ENCODE results near the gene EGFLAM.

EGFLAM gene

DNA sequence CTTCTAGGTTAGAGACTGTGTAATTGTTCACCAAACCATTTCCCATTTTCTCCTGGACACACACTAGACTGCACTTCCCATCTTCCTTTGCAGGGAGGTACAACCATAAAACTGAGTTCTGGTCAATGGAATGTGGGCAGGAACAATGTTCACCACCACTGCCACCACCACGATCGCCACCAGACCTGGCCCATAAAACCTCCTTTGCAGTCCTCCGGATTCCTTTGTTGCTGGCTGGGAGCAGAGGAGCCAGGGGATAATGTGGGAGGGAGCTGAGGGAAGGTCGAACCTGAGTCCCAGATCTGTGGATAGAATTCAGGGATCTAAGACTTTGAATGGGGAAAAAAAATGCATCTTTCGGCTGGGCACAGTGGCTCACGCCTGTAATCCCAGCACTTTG, 29.4 kb upstream of the EGFLAM start:
- Histone ChIP-seq H3K27me3 (replicated peaks in 2 of 5; ENCODE audit: control insufficient read depth in 4 of 5, insufficient read depth in 5 of 5, low read length in 4 of 5) (peaks cover 0 to 21% (median 3%) of the 10 kb centered on the region in 5 experiments), H3K36me3 (ENCODE audit: control insufficient read depth in 4 of 4, insufficient read depth in 4 of 4, low read length in 3 of 4) (no peaks in the 10 kb centered on the region), H3K27ac (ENCODE audit: insufficient read depth in 1 of 2, low read depth in 1 of 2, low read length in 2 of 2, poor library complexity in 1 of 2, severe bottlenecking in 2 of 2) (no peak overlapping the region), H3K4me1 (ENCODE audit: control extremely low read depth in 1 of 4, control insufficient read depth in 4 of 4, insufficient read depth in 4 of 4, low read length in 3 of 4) (no peaks in the 10 kb centered on the region), H3K4me3 (ENCODE audit: control insufficient read depth in 1 of 7, extremely low read depth in 1 of 7, insufficient read depth in 4 of 7, low read depth in 2 of 7, low read length in 6 of 7) (no peak overlapping the region), H3K9me3 (ENCODE audit: control extremely low read depth in 1 of 5, control insufficient read depth in 4 of 5, insufficient read depth in 2 of 5, low read depth in 1 of 5, low read length in 4 of 5) (peaks cover 0 to 1% (median 0%) of the 10 kb centered on the region in 5 experiments)
- WGBS (ENCODE audit: insufficient coverage) = 61% methylated on average over 4 of the region's 6 CpGs
- CTCF ChIA-PET = no interaction called here
- DNase-seq = no peak
- POLR2A ChIA-PET = no interaction called here

GRCh38 chr5:38234737-38235136, 23.6 kb upstream of the EGFLAM start:
- CTCF ChIA-PET = no interaction called here
- Histone ChIP-seq H3K36me3 (ENCODE audit: control insufficient read depth in 4 of 4, insufficient read depth in 4 of 4, low read length in 3 of 4) (no peaks in the 10 kb centered on the region), H3K27me3 (replicated peaks in 2 of 5; ENCODE audit: control insufficient read depth in 4 of 5, insufficient read depth in 5 of 5, low read length in 4 of 5) (peaks cover 0 to 14% (median 2%) of the 10 kb centered on the region in 5 experiments), H3K4me1 (ENCODE audit: control extremely low read depth in 1 of 4, control insufficient read depth in 4 of 4, insufficient read depth in 4 of 4, low read length in 3 of 4) (no peaks in the 10 kb centered on the region), H3K4me3 (ENCODE audit: control insufficient read depth in 1 of 7, extremely low read depth in 1 of 7, insufficient read depth in 4 of 7, low read depth in 2 of 7, low read length in 6 of 7) (no peak overlapping the region), H3K27ac (ENCODE audit: insufficient read depth in 1 of 2, low read depth in 1 of 2, low read length in 2 of 2, poor library complexity in 1 of 2, severe bottlenecking in 2 of 2) (no peak overlapping the region), H3K9me3 (ENCODE audit: control extremely low read depth in 1 of 5, control insufficient read depth in 4 of 5, insufficient read depth in 2 of 5, low read depth in 1 of 5, low read length in 4 of 5) (peaks cover 1 to 9% (median 4%) of the 10 kb centered on the region in 5 experiments)
- POLR2A ChIA-PET = no interaction called here
- DNase-seq = no peak
- 98% methylated on average over 4 of the region's 4 CpGs for WGBS (ENCODE audit: insufficient coverage)

GRCh38 chr5:38237681-38238080, 20.7 kb upstream of the EGFLAM start:
- H3K27ac ChIP-seq (ENCODE audit: insufficient read depth in 1 of 2, low read depth in 1 of 2, low read length in 2 of 2, poor library complexity in 1 of 2, severe bottlenecking in 2 of 2) = no peak overlapping the region
- H3K4me1 ChIP-seq (ENCODE audit: control extremely low read depth in 1 of 4, control insufficient read depth in 4 of 4, insufficient read depth in 4 of 4, low read length in 3 of 4) = no peaks in the 10 kb centered on the region
- DNase-seq = no peak
- peaks cover 0 to 9% (median 2%) of the 10 kb centered on the region in 5 experiments for H3K27me3 ChIP-seq (replicated peaks in 2 of 5; ENCODE audit: control insufficient read depth in 4 of 5, insufficient read depth in 5 of 5, low read length in 4 of 5)
- 100% methylated on average over 1 of the region's 2 CpGs for WGBS (ENCODE audit: insufficient coverage)
- CTCF ChIA-PET = no interaction called here
- peaks cover 1 to 9% (median 4%) of the 10 kb centered on the region in 5 experiments for H3K9me3 ChIP-seq (ENCODE audit: control extremely low read depth in 1 of 5, control insufficient read depth in 4 of 5, insufficient read depth in 2 of 5, low read depth in 1 of 5, low read length in 4 of 5)
- POLR2A ChIA-PET = no interaction called here
- H3K36me3 ChIP-seq (ENCODE audit: control insufficient read depth in 4 of 4, insufficient read depth in 4 of 4, low read length in 3 of 4) = no peaks in the 10 kb centered on the region
- H3K4me3 ChIP-seq (ENCODE audit: control insufficient read depth in 1 of 7, extremely low read depth in 1 of 7, insufficient read depth in 4 of 7, low read depth in 2 of 7, low read length in 6 of 7) = no peak overlapping the region

DNA sequence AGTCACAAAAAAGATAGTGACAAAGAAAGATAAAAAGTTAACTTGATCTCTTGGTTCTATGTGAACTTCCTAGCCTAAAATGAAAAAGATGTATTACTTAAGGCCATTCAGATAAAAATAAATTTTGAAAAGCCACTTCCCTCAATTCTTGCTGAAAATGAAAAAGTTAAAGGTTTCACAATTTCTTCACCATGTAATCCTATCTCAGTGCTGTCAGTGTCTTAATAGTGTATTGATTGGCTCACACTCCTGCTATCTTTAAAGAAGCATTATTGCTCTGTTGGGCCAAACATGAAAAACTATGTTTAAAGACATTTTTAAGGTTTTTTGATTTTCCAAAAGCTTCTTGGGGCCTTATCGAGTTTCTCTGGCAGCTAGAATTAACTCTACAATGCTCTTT, 18.1 kb upstream of the EGFLAM start:
- POLR2A ChIA-PET = no interaction called here

DNA sequence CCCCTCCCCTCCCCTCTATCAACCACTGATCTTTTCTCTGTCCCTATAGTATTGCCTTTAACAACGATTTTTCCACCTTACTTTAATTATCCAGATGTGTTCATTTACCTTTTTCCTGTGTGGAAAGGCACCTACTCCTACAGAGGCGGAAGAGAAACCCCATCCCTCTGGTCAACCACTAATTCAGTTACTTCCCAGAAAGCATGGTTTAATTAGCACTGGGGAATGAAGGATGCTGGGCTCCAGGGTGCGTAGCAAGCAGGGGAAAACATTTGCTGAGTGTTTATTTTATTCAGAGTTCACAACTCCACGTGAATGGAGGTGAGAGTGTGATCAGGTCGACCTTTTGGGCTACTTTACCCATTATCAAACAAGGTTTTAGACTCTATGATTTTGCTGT, 16.7 kb upstream of the EGFLAM start:
- CTCF ChIA-PET = no interaction called here

More for the DNA sequence above, 18.1 kb upstream of the EGFLAM start:
- DNase-seq = no peak
- CTCF ChIA-PET = no interaction called here
- no peaks in the 10 kb centered on the region for H3K36me3 ChIP-seq (ENCODE audit: control insufficient read depth in 4 of 4, insufficient read depth in 4 of 4, low read length in 3 of 4)
- no peaks in the 10 kb centered on the region for H3K4me1 ChIP-seq (ENCODE audit: control extremely low read depth in 1 of 4, control insufficient read depth in 4 of 4, insufficient read depth in 4 of 4, low read length in 3 of 4)
- peaks cover 0 to 15% (median 2%) of the 10 kb centered on the region in 5 experiments for H3K27me3 ChIP-seq (replicated peaks in 2 of 5; ENCODE audit: control insufficient read depth in 4 of 5, insufficient read depth in 5 of 5, low read length in 4 of 5)
- peaks cover 0 to 2% (median 0%) of the 10 kb centered on the region in 5 experiments for H3K9me3 ChIP-seq (ENCODE audit: control extremely low read depth in 1 of 5, control insufficient read depth in 4 of 5, insufficient read depth in 2 of 5, low read depth in 1 of 5, low read length in 4 of 5)
- no peak overlapping the region for H3K27ac ChIP-seq (ENCODE audit: insufficient read depth in 1 of 2, low read depth in 1 of 2, low read length in 2 of 2, poor library complexity in 1 of 2, severe bottlenecking in 2 of 2)
- WGBS (ENCODE audit: insufficient coverage) = 71% methylated on average over 1 of the region's 1 CpG
- H3K4me3 ChIP-seq (ENCODE audit: control insufficient read depth in 1 of 7, extremely low read depth in 1 of 7, insufficient read depth in 4 of 7, low read depth in 2 of 7, low read length in 6 of 7) = no peak overlapping the region

GRCh38 chr5:38245307-38245706, 13.1 kb upstream of the EGFLAM start:
- no peak for DNase-seq
- Histone ChIP-seq H3K27ac (ENCODE audit: insufficient read depth in 1 of 2, low read depth in 1 of 2, low read length in 2 of 2, poor library complexity in 1 of 2, severe bottlenecking in 2 of 2) (no peak overlapping the region), H3K36me3 (ENCODE audit: control insufficient read depth in 4 of 4, insufficient read depth in 4 of 4, low read length in 3 of 4) (no peaks in the 10 kb centered on the region), H3K4me1 (ENCODE audit: control extremely low read depth in 1 of 4, control insufficient read depth in 4 of 4, insufficient read depth in 4 of 4, low read length in 3 of 4) (no peaks in the 10 kb centered on the region), H3K9me3 (ENCODE audit: control extremely low read depth in 1 of 5, control insufficient read depth in 4 of 5, insufficient read depth in 2 of 5, low read depth in 1 of 5, low read length in 4 of 5) (no peaks in the 10 kb centered on the region), H3K4me3 (ENCODE audit: control insufficient read depth in 1 of 7, extremely low read depth in 1 of 7, insufficient read depth in 4 of 7, low read depth in 2 of 7, low read length in 6 of 7) (no peak overlapping the region), H3K27me3 (replicated peaks in 2 of 5; ENCODE audit: control insufficient read depth in 4 of 5, insufficient read depth in 5 of 5, low read length in 4 of 5) (peaks cover 1 to 41% (median 7%) of the 10 kb centered on the region in 5 experiments)
- ChIA-PET CTCF (interaction anchor here (2.7 kb wide), 1 partner anchor 20 kb away, joined by 10 read pairs; no protein-coding TSS in a partner anchor), POLR2A (no interaction called here)
- WGBS (ENCODE audit: insufficient coverage) = 93% methylated on average over 4 of the region's 6 CpGs

More for the DNA sequence above, 16.7 kb upstream of the EGFLAM start:
- Histone ChIP-seq H3K4me1 (ENCODE audit: control extremely low read depth in 1 of 4, control insufficient read depth in 4 of 4, insufficient read depth in 4 of 4, low read length in 3 of 4) (no peaks in the 10 kb centered on the region), H3K27ac (ENCODE audit: insufficient read depth in 1 of 2, low read depth in 1 of 2, low read length in 2 of 2, poor library complexity in 1 of 2, severe bottlenecking in 2 of 2) (no peak overlapping the region), H3K27me3 (replicated peaks in 2 of 5; ENCODE audit: control insufficient read depth in 4 of 5, insufficient read depth in 5 of 5, low read length in 4 of 5) (peaks cover 2 to 19% (median 3%) of the 10 kb centered on the region in 5 experiments), H3K36me3 (ENCODE audit: control insufficient read depth in 4 of 4, insufficient read depth in 4 of 4, low read length in 3 of 4) (no peaks in the 10 kb centered on the region), H3K4me3 (ENCODE audit: control insufficient read depth in 1 of 7, extremely low read depth in 1 of 7, insufficient read depth in 4 of 7, low read depth in 2 of 7, low read length in 6 of 7) (no peak overlapping the region), H3K9me3 (ENCODE audit: control extremely low read depth in 1 of 5, control insufficient read depth in 4 of 5, insufficient read depth in 2 of 5, low read depth in 1 of 5, low read length in 4 of 5) (no peaks in the 10 kb centered on the region)
- POLR2A ChIA-PET = no interaction called here
- no peak for DNase-seq
- WGBS (ENCODE audit: insufficient coverage) = 73% methylated on average over 3 of the region's 5 CpGs

DNA sequence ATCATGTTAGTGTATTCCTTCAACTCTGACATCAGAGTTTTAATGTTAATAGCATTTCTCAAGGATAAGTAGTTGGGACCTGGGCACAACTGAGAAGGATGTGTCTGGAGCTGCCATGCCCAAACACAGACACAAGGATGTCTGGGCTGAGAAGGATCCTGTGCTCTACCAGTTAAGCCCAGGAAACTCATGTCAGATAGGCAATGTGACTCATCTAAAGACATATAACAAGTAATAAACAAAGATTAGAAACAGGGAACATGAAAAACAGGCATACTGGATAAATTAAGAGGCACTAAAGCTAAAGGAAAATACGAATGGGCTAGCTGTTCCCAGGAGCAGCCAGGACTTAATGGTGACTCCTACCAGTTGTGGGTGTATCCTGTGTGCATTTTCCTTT, 9.1 kb upstream of the EGFLAM start:
- 75% methylated on average over 1 of the region's 1 CpG for whole genome bisulfite sequencing (ENCODE audit: insufficient coverage)
- CTCF ChIA-PET = interaction anchor here (1.9 kb wide), 1 partner anchor 16 kb away, joined by 5 read pairs; no protein-coding TSS in a partner anchor
- no peaks in the 10 kb centered on the region for H3K4me1 ChIP-seq (ENCODE audit: control extremely low read depth in 1 of 4, control insufficient read depth in 4 of 4, insufficient read depth in 4 of 4, low read length in 3 of 4)
- H3K27ac ChIP-seq (ENCODE audit: insufficient read depth in 1 of 2, low read depth in 1 of 2, low read length in 2 of 2, poor library complexity in 1 of 2, severe bottlenecking in 2 of 2) = no peak overlapping the region
- no peak overlapping the region for H3K4me3 ChIP-seq (ENCODE audit: control insufficient read depth in 1 of 7, extremely low read depth in 1 of 7, insufficient read depth in 4 of 7, low read depth in 2 of 7, low read length in 6 of 7)
- POLR2A ChIA-PET = no interaction called here
- no peak for DNase-seq
- peaks cover 0 to 12% (median 3%) of the 10 kb centered on the region in 5 experiments for H3K9me3 ChIP-seq (ENCODE audit: control extremely low read depth in 1 of 5, control insufficient read depth in 4 of 5, insufficient read depth in 2 of 5, low read depth in 1 of 5, low read length in 4 of 5)
- peaks cover 2 to 55% (median 15%) of the 10 kb centered on the region in 5 experiments for H3K27me3 ChIP-seq (replicated peaks in 2 of 5; ENCODE audit: control insufficient read depth in 4 of 5, insufficient read depth in 5 of 5, low read length in 4 of 5)
- H3K36me3 ChIP-seq (ENCODE audit: control insufficient read depth in 4 of 4, insufficient read depth in 4 of 4, low read length in 3 of 4) = no peaks in the 10 kb centered on the region
